Loucy (cell line): ENCODE results near the gene FAM186B.

ENCODE experiments used
- H2AFZ ChIP-seq: fragments of 200-600 bp; sonication (generic); 2 replicates; pipeline ENCODE4 v1.6.0; 2016; ENCODE audit warnings: antibody characterized with exemption, mild to moderate bottlenecking, low read length, moderate library complexity
- H3F3A ChIP-seq: fragments of 200-600 bp; 2 replicates; pipeline ENCODE4 v1.6.0; 2016; ENCODE audit warnings: antibody characterized with exemption, low read depth, mild to moderate bottlenecking
- H3K27me3 ChIP-seq: fragments of 200-600 bp; sonication (generic); 2 replicates; pipeline ENCODE4 v1.6.1; 2014; ENCODE audit warnings: low read length, mild to moderate bottlenecking; ENCODE audit not compliant: insufficient read depth, poor library complexity, severe bottlenecking
- H3K36me3 ChIP-seq: fragments of 200-600 bp; sonication (generic); 2 replicates; pipeline ENCODE4 v1.6.1; 2016; ENCODE audit warnings: low read length; ENCODE audit not compliant: insufficient read depth
- H3K4me1 ChIP-seq: fragments of 200-600 bp; sonication (generic); 2 replicates; pipeline ENCODE4 v1.5.1; 2014; ENCODE audit warnings: low read length, mild to moderate bottlenecking; ENCODE audit not compliant: insufficient read depth, poor library complexity, severe bottlenecking
- H3K4me2 ChIP-seq: fragments of 200-600 bp; sonication (generic); 2 replicates; pipeline ENCODE4 v1.6.0; 2014; ENCODE audit warnings: antibody characterized with exemption, low read length, low read depth, mild to moderate bottlenecking; ENCODE audit not compliant: poor library complexity, severe bottlenecking
- H3K4me3 ChIP-seq: fragments of 200-600 bp; sonication (generic); 2 replicates; pipeline ENCODE4 v1.5.1; 2014; ENCODE audit warnings: low read length, mild to moderate bottlenecking, mixed read lengths; ENCODE audit not compliant: poor library complexity, severe bottlenecking
- H3K79me2 ChIP-seq: fragments of 200-600 bp; sonication (generic); 2 replicates; pipeline ENCODE4 v1.6.1; 2014; ENCODE audit warnings: low read length; ENCODE audit not compliant: insufficient read depth
- H3K9ac ChIP-seq: fragments of 200-600 bp; sonication (generic); 2 replicates; pipeline ENCODE4 v1.6.0; 2014; ENCODE audit warnings: mild to moderate bottlenecking, low read depth, low read length, moderate library complexity; ENCODE audit not compliant: poor library complexity, severe bottlenecking
- H3K9me2 ChIP-seq: fragments of 200-600 bp; sonication (generic); replicated peaks from 2 replicates; pipeline ENCODE4 v1.6.1; 2016; ENCODE audit warnings: low read depth, low read length, mixed read lengths
- H3K9me3 ChIP-seq: fragments of 200-600 bp; sonication (generic); 2 replicates; pipeline ENCODE4 v1.6.1; 2014; ENCODE audit warnings: mild to moderate bottlenecking, antibody characterized with exemption, low read length, low read depth; ENCODE audit not compliant: insufficient read depth
- H4K20me1 ChIP-seq: fragments of 200-600 bp; sonication (generic); 2 replicates; pipeline ENCODE4 v1.6.0; 2014; ENCODE audit warnings: antibody characterized with exemption, low read length, mild to moderate bottlenecking; ENCODE audit not compliant: insufficient read depth, poor library complexity, severe bottlenecking
- EZH2phosphoT487 ChIP-seq: fragments of 200-600 bp; IDR thresholded peaks from 2 replicates; pipeline ENCODE4 v1.6.1; 2018; ENCODE audit warnings: antibody characterized with exemption, mild to moderate bottlenecking, moderate library complexity, borderline replicate concordance
- TF ChIP-seq, protein P1 (sequence below): fragments of 200-600 bp; sonication (generic); conservative IDR thresholded peaks from 2 replicates; pipeline ENCODE4 v1.5.1; 2014; ENCODE audit warnings: mild to moderate bottlenecking, antibody characterized with exemption, low read length

The FAM186B gene

GRCh38 chr12:49647827-49648711 is 42.6 kb upstream of the FAM186B start:
- Histone ChIP-seq H3K79me2 (no peaks in the 10 kb centered on the region), H3K4me3 (no peak overlapping the region), H3F3A (no peaks in the 10 kb centered on the region), H3K36me3 (peaks cover 67% of the 10 kb centered on the region; the same call in 1 of the 2 replicates), H3K4me2 (peak overlapping the region; percentile 32), H3K4me1 (peaks cover 35% of the 10 kb centered on the region), H3K9me2 (no peaks in the 10 kb centered on the region), H4K20me1 (no peaks in the 10 kb centered on the region), H2AFZ (no peak overlapping the region), H3K9ac (peak overlapping the region; percentile 5), H3K9me3 (no peaks in the 10 kb centered on the region), H3K27me3 (no peaks in the 10 kb centered on the region)
- TF ChIP-seq EZH2phosphoT487: no peak

DNA sequence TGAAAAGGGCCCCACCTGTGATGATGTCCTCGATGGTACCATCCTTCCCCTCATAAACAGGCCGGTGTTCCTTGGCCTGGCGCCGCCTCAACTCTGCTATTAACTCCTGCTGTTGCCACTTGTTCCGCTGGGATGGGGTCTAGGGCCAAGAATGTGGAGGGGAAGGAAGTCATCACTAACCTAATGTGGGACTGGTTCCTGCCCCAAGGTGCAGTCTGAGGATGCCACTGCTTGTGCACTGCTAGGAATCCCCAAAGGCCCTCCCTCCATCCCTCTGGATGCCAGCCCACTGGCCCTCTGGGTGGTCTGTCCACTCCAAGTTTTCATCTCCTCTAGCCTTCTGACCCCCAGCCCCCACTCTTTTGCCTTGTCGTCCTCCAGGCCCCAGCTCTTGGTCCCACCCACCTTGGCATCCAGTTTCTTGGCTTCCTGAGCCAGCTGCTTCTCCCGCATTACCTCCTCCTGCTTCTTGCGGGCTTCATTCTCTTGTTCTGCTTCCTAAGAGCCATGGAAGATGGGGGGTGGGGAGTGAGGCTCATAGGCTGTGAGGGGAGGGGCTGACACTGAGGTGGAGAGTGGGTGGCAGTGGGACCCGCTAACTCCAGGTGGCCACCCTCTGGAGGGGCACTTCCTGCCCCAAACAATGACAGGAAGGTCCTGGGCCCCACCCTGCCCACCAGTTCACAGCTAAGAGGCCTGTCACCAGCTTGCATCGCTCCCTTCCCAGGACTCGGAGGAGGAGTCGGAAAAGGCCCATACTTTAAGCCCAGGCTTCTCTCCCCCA is 41.6 kb upstream of the FAM186B start:
- Histone ChIP-seq H3K9me2 (no peaks in the 10 kb centered on the region), H3K27me3 (no peaks in the 10 kb centered on the region), H4K20me1 (no peaks in the 10 kb centered on the region), H3K9me3 (no peaks in the 10 kb centered on the region), H3K36me3 (peaks cover 57% of the 10 kb centered on the region; the same call in 1 of the 2 replicates), H3K9ac (peak overlapping the region; percentile 5), H3K79me2 (no peaks in the 10 kb centered on the region), H3K4me1 (peaks cover 32% of the 10 kb centered on the region), H3K4me2 (peak overlapping the region; percentile 32), H2AFZ (no peak overlapping the region), H3K4me3 (no peak overlapping the region), H3F3A (no peaks in the 10 kb centered on the region)
- TF ChIP-seq, protein P1, sequence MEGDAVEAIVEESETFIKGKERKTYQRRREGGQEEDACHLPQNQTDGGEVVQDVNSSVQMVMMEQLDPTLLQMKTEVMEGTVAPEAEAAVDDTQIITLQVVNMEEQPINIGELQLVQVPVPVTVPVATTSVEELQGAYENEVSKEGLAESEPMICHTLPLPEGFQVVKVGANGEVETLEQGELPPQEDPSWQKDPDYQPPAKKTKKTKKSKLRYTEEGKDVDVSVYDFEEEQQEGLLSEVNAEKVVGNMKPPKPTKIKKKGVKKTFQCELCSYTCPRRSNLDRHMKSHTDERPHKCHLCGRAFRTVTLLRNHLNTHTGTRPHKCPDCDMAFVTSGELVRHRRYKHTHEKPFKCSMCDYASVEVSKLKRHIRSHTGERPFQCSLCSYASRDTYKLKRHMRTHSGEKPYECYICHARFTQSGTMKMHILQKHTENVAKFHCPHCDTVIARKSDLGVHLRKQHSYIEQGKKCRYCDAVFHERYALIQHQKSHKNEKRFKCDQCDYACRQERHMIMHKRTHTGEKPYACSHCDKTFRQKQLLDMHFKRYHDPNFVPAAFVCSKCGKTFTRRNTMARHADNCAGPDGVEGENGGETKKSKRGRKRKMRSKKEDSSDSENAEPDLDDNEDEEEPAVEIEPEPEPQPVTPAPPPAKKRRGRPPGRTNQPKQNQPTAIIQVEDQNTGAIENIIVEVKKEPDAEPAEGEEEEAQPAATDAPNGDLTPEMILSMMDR: no peak
- no peak for TF ChIP-seq EZH2phosphoT487

DNA sequence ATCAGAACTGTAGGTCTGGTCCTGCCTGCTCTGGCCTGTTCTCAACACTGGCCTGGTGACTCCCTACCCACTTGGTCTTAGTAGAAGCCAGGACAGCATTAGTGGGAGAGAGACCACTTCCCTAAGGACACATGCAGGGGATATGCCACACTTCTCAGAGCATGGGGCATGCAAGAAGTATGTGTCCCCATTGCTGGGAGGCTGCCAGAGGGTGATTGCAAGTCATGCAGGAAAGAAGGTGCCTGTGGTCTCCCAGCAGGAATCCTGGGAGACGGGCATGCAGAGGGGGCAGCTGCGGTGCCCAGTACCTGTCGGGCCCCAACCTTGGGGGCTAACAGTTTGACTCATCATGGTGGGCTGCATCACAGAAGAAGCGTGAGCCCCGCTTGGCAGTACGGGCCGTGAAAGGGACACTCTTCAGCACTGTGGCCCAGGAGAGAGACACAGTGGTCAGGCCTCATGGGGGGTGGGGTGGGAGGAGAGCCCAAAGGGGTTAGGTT is 40.9 kb upstream of the FAM186B start:
- TF ChIP-seq, protein P1: no peak
- TF ChIP-seq EZH2phosphoT487: no peak
- no peak overlapping the region for H3K9ac ChIP-seq
- H3K4me1 ChIP-seq: peaks cover 27% of the 10 kb centered on the region
- H3K36me3 ChIP-seq: peaks cover 50% of the 10 kb centered on the region; the same call in 1 of the 2 replicates
- no peaks in the 10 kb centered on the region for H3F3A ChIP-seq
- no peak overlapping the region for H3K4me3 ChIP-seq
- H4K20me1 ChIP-seq: no peaks in the 10 kb centered on the region
- H3K27me3 ChIP-seq: no peaks in the 10 kb centered on the region
- no peaks in the 10 kb centered on the region for H3K79me2 ChIP-seq
- H3K9me3 ChIP-seq: no peaks in the 10 kb centered on the region
- H2AFZ ChIP-seq: no peak overlapping the region
- no peak overlapping the region for H3K4me2 ChIP-seq
- H3K9me2 ChIP-seq: no peaks in the 10 kb centered on the region
